Erythroblast (primary cell): Measurements from ENCODE around the gene SNTB2.

ENCODE experiments used
- GATA1 ChIP-seq: IDR thresholded peaks from 2 replicates; pipeline ENCODE4 v1.6.1; 2011; ENCODE audit warnings: low read depth, mild to moderate bottlenecking, control low read depth, low read length, moderate library complexity
- POLR2A ChIP-seq: IDR thresholded peaks from 2 replicates; pipeline ENCODE4 v1.6.1; 2011; ENCODE audit warnings: mild to moderate bottlenecking, low read length

DNA sequence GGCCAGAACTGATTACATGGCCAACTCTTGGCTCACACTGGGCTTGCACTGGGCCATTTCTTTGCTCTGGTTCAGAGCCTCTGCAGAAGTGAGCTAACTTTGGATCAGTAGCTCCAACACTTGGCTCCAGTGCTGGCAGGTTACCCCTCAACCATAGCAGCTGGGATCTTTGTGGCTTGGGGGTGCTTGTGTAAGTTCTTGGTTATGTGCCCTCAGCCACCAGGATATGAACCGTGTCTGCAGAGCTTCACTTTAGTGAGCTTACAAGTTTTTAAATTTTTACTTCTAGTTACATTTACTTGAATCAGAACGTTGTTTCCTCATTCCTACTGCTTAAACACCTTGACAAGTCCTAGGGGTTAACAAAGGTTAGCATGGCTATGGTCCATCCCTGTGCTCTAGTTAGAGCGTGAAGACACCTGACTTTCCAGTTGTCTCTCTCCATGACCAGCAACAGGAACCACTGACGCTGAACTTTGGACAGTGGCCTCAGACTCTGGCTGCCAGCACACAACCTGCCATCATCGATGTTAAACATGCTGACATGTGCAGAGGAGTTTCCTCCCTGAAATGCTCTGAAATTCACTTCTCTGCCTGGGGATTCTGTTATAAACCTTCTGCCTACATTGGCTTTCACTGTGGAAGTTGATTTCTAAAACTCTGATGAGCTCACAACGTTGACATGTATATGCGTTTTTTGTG is 139.4 kb downstream of the SNTB2 start:
- no peak for TF ChIP-seq POLR2A
- no peak for TF ChIP-seq GATA1
